H1 (cell line): ENCODE results near the gene LRP11. TPM values are rescaled to one million over a fixed set of nuclear protein-coding genes. Genes with fewer than 3 reads are reported as not detected.

Experiments used
- ASH2L ChIP-seq: fragments of 200-600, 300-600 bp; sonication (generic); IDR thresholded peaks from one replicate; pipeline ENCODE4 v1.7.1; 2017; ENCODE audit warnings: low read length
- CEBPB ChIP-seq: IDR thresholded peaks from 2 replicates; pipeline ENCODE4 v1.6.1; 2012; ENCODE audit warnings: low read depth, low read length
- EGR1 ChIP-seq: IDR thresholded peaks from 2 replicates; pipeline ENCODE4 v1.6.1; 2011; ENCODE audit warnings: low read depth, low read length, borderline replicate concordance
- FOSL1 ChIP-seq: IDR thresholded peaks from 2 replicates; pipeline ENCODE4 v1.6.1; 2011; ENCODE audit warnings: mild to moderate bottlenecking, low read depth, low read length, moderate library complexity; ENCODE audit not compliant: insufficient read depth
- RXRA ChIP-seq: IDR thresholded peaks from 2 replicates; pipeline ENCODE4 v1.6.1; 2011; ENCODE audit warnings: low read depth, mild to moderate bottlenecking, low read length, moderate library complexity; ENCODE audit not compliant: insufficient read depth
- SIRT6 ChIP-seq: IDR thresholded peaks from one replicate; pipeline ENCODE4 v1.7.1; 2012; ENCODE audit warnings: low read length, inconsistent platforms
- SUZ12 ChIP-seq: fragments of 200-600 bp; sonication (generic); IDR thresholded peaks from 2 replicates; pipeline ENCODE4 v1.6.1; 2012; ENCODE audit warnings: mild to moderate bottlenecking, inconsistent platforms, low read length, moderate library complexity, mixed read lengths
- polyA plus RNA-seq, 7 experiments: library from polyadenylated mRNA; depleted of rRNA in 3 of 7; stranded (reverse) in 5 of 7; unstranded in 2 of 7; fragments of >200 nt in 5 of 7; fragments of 200-250 nt in 2 of 7; gene quantifications; 1 replicate in 5 of 7; 2 replicates in 1 of 7; 4 replicates in 1 of 7; pipeline versions ENCODE4 v1.2.1 to v1.2.3, GENCODE V29; 2011 to 2013; ENCODE audit warnings: missing spikeins in 2 of 7, mixed read lengths in 2 of 7
- total RNA-seq: library from RNA; stranded (reverse); fragmentation: NEBNext Ultra II Directional; extraction: Animal tissue kit (Norgen Biotek cat#: 25700); gene quantifications from 2 replicates; pipeline ENCODE4 v1.2.1, GENCODE V29; 2021

LRP11 gene
- total and polyA plus RNA-seq, 2 of the 8 experiments (the other 6 are each of a cell fraction or from before 2014, with no cell fraction given), result 11.0 to 20.0 TPM

DNA sequence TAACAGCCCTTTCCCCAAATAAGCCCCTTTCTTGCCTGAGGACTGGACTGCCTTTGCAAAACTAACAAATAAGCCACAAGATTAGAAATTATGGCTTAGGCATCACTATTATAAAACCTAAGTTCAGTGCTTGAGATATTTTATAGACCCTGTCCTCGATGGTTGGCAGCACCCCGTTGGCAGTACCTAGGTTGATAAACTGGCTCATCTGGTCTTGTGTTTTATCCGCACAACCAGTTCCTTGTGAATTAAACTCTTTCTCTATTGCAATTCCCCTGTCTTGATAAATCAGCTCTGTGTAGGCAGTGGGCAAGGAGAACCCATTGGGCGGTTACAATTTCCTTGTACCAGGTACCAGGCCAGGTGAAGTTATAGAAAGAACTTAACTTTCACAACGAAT is 6.6 kb downstream of the LRP11 start (continued):
- TF ChIP-seq SIRT6 (no peak), EGR1 (no peak), SUZ12 (no peak), CEBPB (no peak), ASH2L (no peak), FOSL1 (no peak), RXRA (no peak)
